Measurements from ENCODE around the gene EYS. TPM values are rescaled to one million over a fixed set of nuclear protein-coding genes. Genes with fewer than 3 reads are reported as not detected.

The EYS gene
- total and polyA plus RNA-seq, 3 experiments from 2014 or later: not detected

DNA sequence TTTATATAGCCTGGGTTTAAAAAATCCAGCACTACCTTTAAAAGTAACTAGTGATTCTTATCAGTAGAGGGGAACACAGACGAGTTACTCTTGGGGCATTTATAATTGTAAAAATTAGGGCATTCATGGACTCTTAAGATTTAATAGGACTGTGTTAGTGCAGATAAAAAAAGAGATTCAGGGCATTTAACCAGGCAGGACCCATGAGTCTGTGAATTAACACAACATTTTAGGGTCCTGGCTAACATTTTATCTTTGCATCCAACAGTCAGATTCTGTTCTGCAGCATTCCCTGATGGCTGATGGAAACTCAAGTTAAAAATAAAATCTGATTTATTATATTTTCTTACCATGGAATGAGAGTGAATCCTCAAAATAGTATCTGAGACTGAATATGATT lies 1297.1 kb downstream of the EYS start:
- ChIA-PET CTCF (no interaction called here), POLR2A (no interaction called here)
- H3K36me3 ChIP-seq (ENCODE audit: insufficient read depth, low read length): no peaks in the 10 kb centered on the region
- H3K27me3 Mint-ChIP-seq: no peaks in the 10 kb centered on the region
- no peak overlapping the region for H3K4me3 ChIP-seq (ENCODE audit: low read length)
- no peak overlapping the region for H3K4me3 Mint-ChIP-seq
- H3K36me3 Mint-ChIP-seq: no peaks in the 10 kb centered on the region
- H3K9me3 ChIP-seq (ENCODE audit: low read length): no peaks in the 10 kb centered on the region
- no peak overlapping the region for H3K27ac Mint-ChIP-seq
- H3K4me1 ChIP-seq (ENCODE audit: insufficient read depth, low read length): no peaks in the 10 kb centered on the region
- peaks cover 2 to 26% (median 9%) of the 10 kb centered on the region in 5 donors for H3K9me3 Mint-ChIP-seq
- DNase-seq: no peak
- H3K4me1 Mint-ChIP-seq: no peaks in the 10 kb centered on the region
- no peak overlapping the region for H3K27ac ChIP-seq (ENCODE audit: low read depth, low read length)
- H3K27me3 ChIP-seq (ENCODE audit: insufficient read depth, low read length, poor library complexity, severe bottlenecking): no peaks in the 10 kb centered on the region

DNA sequence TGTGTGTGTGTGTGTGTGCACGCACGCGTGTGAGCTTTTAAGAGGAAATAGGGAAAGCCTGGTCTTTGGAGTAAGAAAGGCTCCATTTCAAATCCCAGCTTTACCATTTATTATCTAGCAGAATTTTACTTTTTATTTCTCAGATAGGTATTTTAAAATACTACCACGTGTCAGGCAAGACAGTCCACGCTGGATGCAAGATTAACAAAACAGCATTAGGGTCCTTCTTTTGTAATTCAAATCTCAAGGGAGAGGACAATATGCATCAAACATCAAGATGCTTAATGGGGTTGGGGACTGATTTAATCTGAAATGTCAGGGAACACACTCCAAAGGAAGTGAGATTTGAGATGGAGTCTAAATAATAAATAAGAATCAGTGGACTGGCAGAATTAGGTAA lies 1302.6 kb downstream of the EYS start:
- Mint-ChIP-seq H3K9me3 (peaks cover 5 to 26% (median 9%) of the 10 kb centered on the region in 5 donors), H3K27me3 (no peaks in the 10 kb centered on the region), H3K27ac (no peak overlapping the region), H3K4me3 (no peak overlapping the region), H3K4me1 (no peaks in the 10 kb centered on the region), H3K36me3 (no peaks in the 10 kb centered on the region)
- Histone ChIP-seq H3K27ac (ENCODE audit: low read depth, low read length) (no peak overlapping the region), H3K9me3 (ENCODE audit: low read length) (no peaks in the 10 kb centered on the region), H3K36me3 (ENCODE audit: insufficient read depth, low read length) (no peaks in the 10 kb centered on the region), H3K4me3 (ENCODE audit: low read length) (no peak overlapping the region), H3K4me1 (ENCODE audit: insufficient read depth, low read length) (no peaks in the 10 kb centered on the region), H3K27me3 (ENCODE audit: insufficient read depth, low read length, poor library complexity, severe bottlenecking) (no peaks in the 10 kb centered on the region)
- POLR2A ChIA-PET: no interaction called here
- CTCF ChIA-PET: no interaction called here
- DNase-seq: no peak

GRCh38 chr6:64383277-64383676 lies 1323.7 kb downstream of the EYS start:
- Histone ChIP-seq H3K4me1 (ENCODE audit: insufficient read depth, low read length) (no peaks in the 10 kb centered on the region), H3K9me3 (ENCODE audit: low read length) (no peaks in the 10 kb centered on the region), H3K36me3 (ENCODE audit: insufficient read depth, low read length) (no peaks in the 10 kb centered on the region), H3K4me3 (ENCODE audit: low read length) (no peak overlapping the region), H3K27me3 (ENCODE audit: insufficient read depth, low read length, poor library complexity, severe bottlenecking) (no peaks in the 10 kb centered on the region), H3K27ac (ENCODE audit: low read depth, low read length) (no peak overlapping the region)
- H3K9me3 Mint-ChIP-seq: peaks cover 0 to 29% (median 3%) of the 10 kb centered on the region in 5 donors
- H3K4me3 Mint-ChIP-seq: no peak overlapping the region
- ChIA-PET CTCF (no interaction called here), POLR2A (no interaction called here)
- H3K4me1 Mint-ChIP-seq: no peaks in the 10 kb centered on the region
- H3K36me3 Mint-ChIP-seq: no peaks in the 10 kb centered on the region
- H3K27me3 Mint-ChIP-seq: peaks cover 0 to 1% of the 10 kb centered on the region in 2 donors
- H3K27ac Mint-ChIP-seq: no peak overlapping the region
- no peak for DNase-seq

GRCh38 chr6:64376394-64376793 lies 1330.6 kb downstream of the EYS start:
- no peaks in the 10 kb centered on the region for H3K36me3 ChIP-seq (ENCODE audit: insufficient read depth, low read length)
- no peak overlapping the region for H3K27ac ChIP-seq (ENCODE audit: low read depth, low read length)
- peaks cover 5 to 31% (median 10%) of the 10 kb centered on the region in 5 donors for H3K9me3 Mint-ChIP-seq
- POLR2A ChIA-PET: no interaction called here
- H3K27me3 Mint-ChIP-seq: peaks cover 0 to 1% of the 10 kb centered on the region in 2 donors
- H3K36me3 Mint-ChIP-seq: no peaks in the 10 kb centered on the region
- H3K4me1 Mint-ChIP-seq: no peaks in the 10 kb centered on the region
- CTCF ChIA-PET: no interaction called here
- no peaks in the 10 kb centered on the region for H3K27me3 ChIP-seq (ENCODE audit: insufficient read depth, low read length, poor library complexity, severe bottlenecking)
- no peak overlapping the region for H3K4me3 Mint-ChIP-seq
- H3K4me3 ChIP-seq (ENCODE audit: low read length): no peak overlapping the region
- no peak overlapping the region for H3K27ac Mint-ChIP-seq
- no peak for DNase-seq
- no peaks in the 10 kb centered on the region for H3K4me1 ChIP-seq (ENCODE audit: insufficient read depth, low read length)
- no peaks in the 10 kb centered on the region for H3K9me3 ChIP-seq (ENCODE audit: low read length)

DNA sequence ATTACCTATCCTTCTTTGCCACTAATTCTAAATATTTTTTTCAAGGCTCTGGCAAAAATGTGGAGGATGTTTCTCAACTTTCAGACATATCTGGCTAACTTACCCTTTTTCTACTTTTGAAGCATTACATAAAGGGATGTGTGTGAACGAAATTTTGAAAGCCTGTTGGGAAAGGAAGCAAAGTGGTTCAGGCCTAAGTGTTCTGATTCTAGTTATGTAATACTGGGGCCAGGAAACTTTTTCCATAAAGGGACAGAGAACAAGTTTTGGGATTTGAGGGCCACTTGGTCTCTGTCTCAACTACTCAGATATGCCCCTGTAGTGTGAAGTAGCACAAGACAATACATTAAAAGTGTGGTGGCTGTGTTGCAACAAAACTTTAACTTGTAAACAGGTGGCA lies 1349.6 kb downstream of the EYS start:
- H3K9me3 Mint-ChIP-seq: peaks cover 3 to 22% (median 3%) of the 10 kb centered on the region in 5 donors
- no peaks in the 10 kb centered on the region for H3K4me1 Mint-ChIP-seq
- Histone ChIP-seq H3K4me1 (ENCODE audit: insufficient read depth, low read length) (no peaks in the 10 kb centered on the region), H3K36me3 (ENCODE audit: insufficient read depth, low read length) (no peaks in the 10 kb centered on the region), H3K9me3 (ENCODE audit: low read length) (no peaks in the 10 kb centered on the region), H3K27ac (ENCODE audit: low read depth, low read length) (no peak overlapping the region), H3K27me3 (ENCODE audit: insufficient read depth, low read length, poor library complexity, severe bottlenecking) (no peaks in the 10 kb centered on the region), H3K4me3 (ENCODE audit: low read length) (no peak overlapping the region)
- H3K4me3 Mint-ChIP-seq: no peak overlapping the region
- H3K27ac Mint-ChIP-seq: no peak overlapping the region
- DNase-seq: no peak
- ChIA-PET POLR2A (no interaction called here), CTCF (no interaction called here)
- H3K36me3 Mint-ChIP-seq: no peaks in the 10 kb centered on the region
- no peaks in the 10 kb centered on the region for H3K27me3 Mint-ChIP-seq

DNA sequence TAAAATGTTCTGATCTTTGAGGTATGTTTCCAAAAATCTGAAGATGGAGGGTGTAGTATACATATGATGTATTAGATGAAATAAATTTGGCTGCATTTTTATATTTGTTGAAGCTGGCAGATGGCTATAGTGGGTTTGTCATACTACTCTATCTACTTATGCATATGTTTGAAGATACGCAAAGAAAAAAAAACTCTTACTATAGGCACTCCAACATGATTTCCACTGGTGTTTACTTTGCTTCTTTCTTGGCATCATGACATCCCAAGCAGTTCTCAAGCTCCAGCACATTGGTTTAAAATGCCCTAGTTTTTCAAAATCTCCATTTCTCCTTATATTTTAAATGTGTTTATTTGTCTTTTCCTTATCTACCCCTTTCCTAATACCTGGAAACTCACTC lies 1359.6 kb downstream of the EYS start:
- no peak for DNase-seq
- Histone ChIP-seq H3K9me3 (ENCODE audit: low read length) (no peaks in the 10 kb centered on the region), H3K27ac (ENCODE audit: low read depth, low read length) (no peak overlapping the region), H3K27me3 (ENCODE audit: insufficient read depth, low read length, poor library complexity, severe bottlenecking) (no peaks in the 10 kb centered on the region), H3K36me3 (ENCODE audit: insufficient read depth, low read length) (no peaks in the 10 kb centered on the region), H3K4me1 (ENCODE audit: insufficient read depth, low read length) (no peaks in the 10 kb centered on the region), H3K4me3 (ENCODE audit: low read length) (no peak overlapping the region)
- H3K27me3 Mint-ChIP-seq: no peaks in the 10 kb centered on the region
- peaks cover 0 to 29% (median 21%) of the 10 kb centered on the region in 5 donors for H3K9me3 Mint-ChIP-seq
- no peak overlapping the region for H3K4me3 Mint-ChIP-seq
- ChIA-PET CTCF (no interaction called here), POLR2A (no interaction called here)
- H3K27ac Mint-ChIP-seq: no peak overlapping the region
- no peaks in the 10 kb centered on the region for H3K36me3 Mint-ChIP-seq
- no peaks in the 10 kb centered on the region for H3K4me1 Mint-ChIP-seq

- Histone ChIP-seq H3K4me3 (ENCODE audit: low read length) (no peak overlapping the region), H3K4me1 (ENCODE audit: insufficient read depth, low read length) (no peaks in the 10 kb centered on the region), H3K27me3 (ENCODE audit: insufficient read depth, low read length, poor library complexity, severe bottlenecking) (no peaks in the 10 kb centered on the region), H3K9me3 (ENCODE audit: low read length) (no peaks in the 10 kb centered on the region), H3K27ac (ENCODE audit: low read depth, low read length) (no peak overlapping the region), H3K36me3 (ENCODE audit: insufficient read depth, low read length) (no peaks in the 10 kb centered on the region)
- POLR2A ChIA-PET: no interaction called here
- Mint-ChIP-seq H3K27me3 (no peaks in the 10 kb centered on the region), H3K36me3 (no peaks in the 10 kb centered on the region), H3K27ac (no peak overlapping the region), H3K4me1 (no peaks in the 10 kb centered on the region), H3K4me3 (no peak overlapping the region), H3K9me3 (peaks cover 5 to 25% (median 12%) of the 10 kb centered on the region in 5 donors)
- DNase-seq: no peak
- CTCF ChIA-PET: no interaction called here
Observed at GRCh38 chr6:64335195-64335594, 1371.8 kb downstream of the EYS start.

GRCh38 chr6:64334636-64335035 lies 1372.4 kb downstream of the EYS start:
- CTCF ChIA-PET: no interaction called here
- Histone ChIP-seq H3K27ac (ENCODE audit: low read depth, low read length) (no peak overlapping the region), H3K27me3 (ENCODE audit: insufficient read depth, low read length, poor library complexity, severe bottlenecking) (no peaks in the 10 kb centered on the region), H3K4me3 (ENCODE audit: low read length) (no peak overlapping the region), H3K36me3 (ENCODE audit: insufficient read depth, low read length) (no peaks in the 10 kb centered on the region), H3K9me3 (ENCODE audit: low read length) (no peaks in the 10 kb centered on the region), H3K4me1 (ENCODE audit: insufficient read depth, low read length) (no peaks in the 10 kb centered on the region)
- DNase-seq: no peak
- Mint-ChIP-seq H3K4me1 (no peaks in the 10 kb centered on the region), H3K27ac (no peak overlapping the region), H3K36me3 (no peaks in the 10 kb centered on the region), H3K4me3 (no peak overlapping the region), H3K27me3 (no peaks in the 10 kb centered on the region), H3K9me3 (peaks cover 7 to 19% (median 11%) of the 10 kb centered on the region in 5 donors)
- POLR2A ChIA-PET: no interaction called here

- POLR2A ChIA-PET: no interaction called here
- no peaks in the 10 kb centered on the region for H3K36me3 ChIP-seq (ENCODE audit: insufficient read depth, low read length)
- CTCF ChIA-PET: no interaction called here
- H3K4me1 ChIP-seq (ENCODE audit: insufficient read depth, low read length): no peaks in the 10 kb centered on the region
- Mint-ChIP-seq H3K27me3 (no peaks in the 10 kb centered on the region), H3K27ac (no peak overlapping the region), H3K4me1 (no peaks in the 10 kb centered on the region), H3K9me3 (peaks cover 0 to 14% (median 13%) of the 10 kb centered on the region in 5 donors), H3K36me3 (no peaks in the 10 kb centered on the region), H3K4me3 (no peak overlapping the region)
- H3K27me3 ChIP-seq (ENCODE audit: insufficient read depth, low read length, poor library complexity, severe bottlenecking): no peaks in the 10 kb centered on the region
- no peak overlapping the region for H3K27ac ChIP-seq (ENCODE audit: low read depth, low read length)
- DNase-seq: no peak
- H3K9me3 ChIP-seq (ENCODE audit: low read length): no peaks in the 10 kb centered on the region
- H3K4me3 ChIP-seq (ENCODE audit: low read length): no peak overlapping the region
Observed at GRCh38 chr6:64330694-64331307, 1376.2 kb downstream of the EYS start.

Data from CD8-positive, alpha-beta memory T cell (primary cell).